GM19397 (cell line): ENCODE data around the gene HIPK2.

ENCODE experiments used
- ATAC-seq: cut with Tn5 transposase; IDR thresholded peaks from one replicate; pipeline ENCODE4 v1.9.1; 2021; ENCODE audit warnings: mild to moderate bottlenecking, moderate library complexity; ENCODE audit not compliant: unreplicated experiment

The HIPK2 gene

DNA sequence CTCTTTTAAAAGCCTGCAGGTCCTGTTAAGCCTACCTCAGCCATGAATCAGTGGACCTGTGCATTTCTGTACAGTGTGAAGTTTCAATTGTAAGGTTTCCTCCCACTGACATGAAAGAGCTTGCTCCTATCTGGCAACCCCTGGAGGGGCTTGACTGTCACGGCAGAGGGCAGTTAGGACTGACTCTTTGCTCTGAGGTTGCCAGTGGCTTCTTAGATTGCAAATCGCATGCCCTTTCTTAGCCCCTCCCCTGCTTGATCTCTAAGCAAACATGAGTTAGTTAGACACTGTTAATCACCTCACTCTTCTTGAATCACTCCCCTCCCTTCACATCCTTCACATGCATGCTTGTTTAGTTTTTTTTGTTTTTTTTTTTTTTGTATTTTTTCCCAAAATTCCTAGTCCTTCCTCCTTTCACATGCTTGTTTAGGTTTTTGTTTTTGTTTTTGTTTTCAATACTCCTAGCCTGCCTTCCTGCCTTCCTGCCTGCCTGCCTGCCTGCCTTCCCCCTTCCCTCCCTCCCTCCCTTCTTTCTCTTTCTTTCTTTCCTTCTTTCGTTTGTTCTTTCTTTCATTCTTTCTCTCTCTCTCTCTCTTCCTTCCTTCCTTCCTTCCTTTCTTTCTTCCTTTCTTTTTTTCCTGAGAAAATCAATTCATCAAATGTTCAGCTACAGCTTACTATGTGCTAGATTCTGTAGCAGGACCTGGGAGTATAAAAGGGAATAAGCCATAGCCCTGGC, 6.0 kb upstream of the HIPK2 start:
- no peak for ATAC-seq

DNA sequence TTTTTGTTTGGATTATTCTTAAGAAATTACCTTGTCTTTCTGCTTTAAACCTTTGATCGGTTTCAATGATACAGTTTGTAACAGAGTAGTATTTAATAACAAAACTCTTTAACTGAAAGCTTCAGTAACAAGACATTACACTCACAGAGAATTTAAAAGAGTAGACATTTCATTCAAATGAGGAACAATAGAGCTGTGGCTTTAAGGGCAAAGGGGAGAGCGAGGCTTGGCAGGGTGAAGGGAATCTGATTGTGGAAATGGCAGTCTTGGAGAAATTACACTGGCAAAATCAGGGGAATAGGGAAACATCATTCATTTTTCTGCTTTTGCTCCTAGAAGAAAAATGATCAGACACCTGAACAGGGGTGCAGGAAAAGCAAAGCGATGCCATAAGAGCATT, 5.1 kb upstream of the HIPK2 start:
- no peak for ATAC-seq

DNA sequence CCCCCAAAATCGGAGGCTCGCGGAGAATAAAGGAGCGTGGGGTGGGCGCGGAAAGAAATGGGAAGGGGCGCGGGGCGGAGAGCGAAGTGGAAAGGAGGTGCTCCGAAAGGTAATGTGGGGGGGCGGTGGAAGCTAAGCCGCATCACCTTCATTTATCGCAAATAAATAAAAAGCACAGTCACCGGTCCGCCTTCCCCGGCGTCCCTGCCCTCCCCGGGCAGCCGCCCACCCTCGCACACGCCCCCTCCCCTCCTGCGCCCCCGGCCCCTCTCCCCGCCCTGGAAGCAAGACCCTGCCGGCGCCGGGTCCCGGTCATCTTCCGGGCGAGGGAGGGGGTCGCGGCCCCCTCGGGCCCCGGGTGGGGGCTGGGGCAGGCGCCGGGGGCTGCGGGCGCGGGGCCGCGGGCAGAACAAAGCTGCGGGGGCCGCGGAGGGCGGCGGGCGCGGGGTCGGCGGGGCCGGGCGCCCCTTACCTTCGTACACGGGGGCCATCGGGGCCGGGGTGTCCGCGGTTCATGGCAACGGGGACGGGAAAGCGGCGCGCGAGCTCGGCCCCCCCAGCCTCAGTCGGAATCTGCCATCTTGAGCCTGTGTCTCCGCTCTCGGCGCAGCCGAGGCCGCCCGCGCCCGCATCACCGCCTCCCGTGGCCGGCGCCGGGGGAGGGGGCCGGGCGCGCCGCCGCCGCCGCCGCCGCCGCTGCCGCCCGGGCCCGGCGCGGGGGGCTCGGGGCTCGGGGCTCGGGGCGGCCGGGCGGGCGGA, 486 bp downstream of the HIPK2 start:
- peak; percentile 23 for ATAC-seq

DNA sequence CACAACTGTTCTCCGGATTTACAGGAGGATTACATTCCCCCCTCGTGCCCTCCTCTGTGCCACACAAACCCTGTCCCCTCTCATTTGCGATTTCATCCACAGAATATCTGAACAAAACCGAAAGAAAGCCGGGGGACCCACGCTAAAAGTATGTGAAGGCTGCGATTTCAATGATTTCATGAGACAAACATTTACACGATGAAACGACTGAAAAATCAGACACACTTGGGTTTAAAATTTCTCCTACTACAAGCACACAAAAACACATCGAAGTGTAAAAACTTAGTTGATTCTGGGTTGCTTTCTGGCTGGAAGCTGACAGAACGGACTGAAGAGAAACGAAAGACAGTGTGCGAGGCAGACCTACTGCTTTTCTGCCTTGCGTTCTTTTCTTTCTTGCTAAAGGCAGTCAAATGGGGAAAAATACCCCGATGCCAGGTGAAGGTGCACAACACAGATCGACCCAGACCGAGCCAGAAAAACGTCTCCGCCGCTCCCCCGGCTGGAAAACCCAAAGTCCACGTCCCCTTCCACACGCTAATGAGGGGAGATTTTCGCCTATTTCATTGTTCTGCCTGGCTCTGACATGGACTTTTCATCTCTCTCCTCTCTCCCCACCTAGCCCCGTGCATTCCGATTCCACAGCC, 1.2 kb downstream of the HIPK2 start:
- ATAC-seq = no peak

DNA sequence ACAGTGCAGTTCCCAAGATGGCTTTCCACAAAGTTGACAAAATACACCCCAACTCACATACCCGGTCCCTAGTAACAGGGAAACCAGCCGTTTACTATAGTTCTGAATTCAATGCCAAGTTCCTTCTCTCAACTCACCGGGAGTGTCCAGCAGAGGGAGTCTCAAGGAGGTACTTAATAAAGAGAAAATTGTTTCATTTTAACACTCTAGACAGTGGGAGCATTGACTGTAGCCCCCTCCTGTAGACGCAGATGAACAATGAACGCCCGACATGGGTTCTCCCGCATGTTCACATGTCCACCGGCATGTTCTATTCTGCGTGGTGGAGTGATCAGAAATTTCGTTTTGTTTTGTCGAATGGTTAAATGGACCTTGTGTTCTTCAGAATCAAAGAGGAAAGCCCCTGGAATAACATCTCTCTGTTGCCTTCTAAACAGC, 1.9 kb downstream of the HIPK2 start:
- no peak for ATAC-seq

DNA sequence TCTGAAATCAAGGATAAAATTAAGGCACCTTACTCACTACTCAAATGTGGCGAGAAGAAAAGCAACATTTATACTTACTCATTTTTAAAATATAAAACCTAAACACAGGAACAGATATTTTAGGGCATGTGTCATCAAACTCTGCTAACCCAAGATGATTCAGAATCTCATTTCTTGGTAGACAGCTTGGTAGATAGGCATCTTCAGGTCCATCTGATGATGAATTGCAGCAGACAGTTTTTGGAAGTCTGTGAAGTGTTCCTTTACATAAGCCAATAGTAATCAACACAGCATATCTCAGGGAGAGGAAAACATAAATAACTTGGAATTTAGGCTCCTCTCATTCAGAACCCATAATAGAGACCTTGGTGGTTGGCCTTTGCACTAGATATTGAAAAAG, 3.4 kb downstream of the HIPK2 start:
- no peak for ATAC-seq

DNA sequence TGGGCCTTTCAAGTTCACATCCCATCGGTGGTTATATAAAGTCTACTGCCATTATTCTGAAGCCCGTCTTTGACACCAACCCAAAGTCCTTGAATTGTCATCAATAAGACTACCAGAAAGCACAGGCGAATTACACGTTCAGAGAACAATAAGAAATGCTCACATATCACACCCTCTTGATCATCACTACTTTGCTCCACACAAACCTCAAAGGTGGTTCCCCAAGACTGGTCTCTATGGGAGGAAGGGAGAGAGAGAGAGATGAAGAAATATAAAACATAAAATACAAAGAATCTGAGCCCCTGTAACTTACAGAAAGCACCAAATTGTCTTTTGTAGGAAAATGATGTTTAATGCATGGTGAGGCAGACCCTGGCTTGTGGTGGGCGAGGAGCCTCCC, 4.4 kb downstream of the HIPK2 start:
- ATAC-seq = no peak

DNA sequence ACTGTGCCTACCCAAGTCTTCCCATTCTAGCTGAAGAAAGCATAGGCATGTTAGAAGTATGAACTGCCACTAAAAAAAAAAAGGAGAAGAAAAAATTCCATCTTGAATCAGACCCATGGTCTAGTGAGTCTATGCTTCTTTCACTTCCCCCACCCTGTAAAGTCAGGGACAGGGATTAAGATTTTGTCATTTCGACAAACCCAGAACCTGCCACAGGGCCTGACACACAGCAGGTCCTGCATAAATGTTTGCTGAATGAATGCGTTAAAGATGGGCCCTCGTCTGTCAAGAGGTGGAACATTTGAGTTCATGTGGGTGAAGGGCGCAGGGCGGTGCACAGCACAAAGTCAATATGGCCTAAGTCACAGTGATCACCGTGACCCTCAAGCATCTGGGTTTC, 4.9 kb downstream of the HIPK2 start:
- no peak for ATAC-seq

DNA sequence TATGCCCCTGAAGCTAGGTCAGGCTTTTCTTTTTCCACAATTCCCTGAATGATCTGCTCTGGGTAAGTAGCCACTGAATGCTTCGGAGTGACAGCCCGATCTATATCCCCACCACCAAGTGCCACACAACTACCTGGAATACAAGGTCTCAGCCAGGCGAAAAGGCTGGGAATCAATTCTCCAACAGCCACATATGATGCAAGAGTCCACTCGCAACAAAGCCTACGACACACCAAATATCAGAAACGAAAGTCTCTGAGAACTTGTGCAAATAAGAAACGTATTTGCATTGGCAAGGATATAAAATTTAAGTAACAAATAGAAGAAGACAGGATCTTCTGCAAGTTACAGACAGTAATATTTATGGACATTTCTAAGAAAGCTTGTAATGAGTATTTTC, 5.7 kb downstream of the HIPK2 start:
- ATAC-seq = no peak

DNA sequence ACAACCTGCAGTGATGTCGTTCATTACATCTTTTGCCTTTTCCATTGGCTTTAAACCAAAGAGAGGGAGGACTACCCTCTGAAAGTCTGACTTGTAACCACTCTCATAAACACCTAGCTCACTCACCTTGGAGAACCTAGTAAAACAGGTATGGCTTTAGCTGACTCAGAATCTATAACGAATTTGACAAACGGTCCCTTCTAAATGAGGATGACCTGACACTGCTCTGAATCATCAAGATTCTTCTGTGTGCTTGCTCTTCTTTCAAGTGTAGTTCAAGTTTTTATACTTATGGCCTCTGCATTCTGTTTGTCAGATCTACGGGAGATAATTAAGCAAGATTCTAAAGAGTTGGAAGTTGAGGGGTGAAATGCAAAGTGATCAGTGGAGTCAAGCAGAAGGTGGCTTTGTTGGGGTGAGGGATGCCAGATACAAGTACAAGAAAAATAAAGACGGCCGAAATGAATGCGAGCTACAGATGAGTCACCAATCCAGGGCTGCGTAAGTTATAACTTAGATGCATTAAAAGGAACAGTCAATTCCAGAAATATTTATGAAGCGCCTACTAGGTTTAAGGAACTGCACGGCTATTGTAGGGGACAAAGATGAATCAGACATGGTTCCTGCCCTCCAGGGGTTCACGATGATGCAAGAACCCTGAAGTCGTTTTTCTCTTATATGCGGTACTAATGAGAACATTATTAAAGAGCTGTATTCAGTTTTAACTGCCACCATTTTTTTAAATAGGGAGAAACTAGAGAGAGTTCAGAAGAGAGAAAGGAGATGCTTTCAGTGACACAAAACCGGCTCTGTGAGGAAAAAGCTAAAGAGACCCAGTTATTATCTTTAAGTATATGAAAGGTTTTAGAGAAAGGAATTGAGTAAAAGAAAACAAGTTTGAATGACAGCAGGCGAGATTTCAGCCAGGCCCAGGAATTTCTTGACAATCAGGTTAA, 6.5 kb downstream of the HIPK2 start:
- no peak for ATAC-seq

DNA sequence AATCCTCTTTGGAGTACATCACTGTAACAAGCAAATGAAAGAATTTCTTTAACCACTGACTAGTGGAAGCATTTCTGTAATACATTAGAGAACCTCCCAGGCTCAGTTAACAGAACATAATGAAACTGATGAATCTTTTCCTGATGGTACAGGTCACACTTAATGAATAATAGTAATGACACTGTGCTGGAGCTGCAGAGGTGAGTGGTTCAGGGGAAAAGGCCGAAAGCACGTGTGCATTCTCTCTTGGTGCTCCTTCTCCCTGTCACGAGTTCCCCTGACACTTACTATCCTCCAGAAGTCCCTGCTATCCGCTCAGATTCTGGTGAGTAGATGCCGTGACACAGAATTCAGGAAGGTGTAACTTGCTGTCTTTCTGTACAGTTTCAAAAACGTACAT, 8.0 kb downstream of the HIPK2 start:
- no peak for ATAC-seq

DNA sequence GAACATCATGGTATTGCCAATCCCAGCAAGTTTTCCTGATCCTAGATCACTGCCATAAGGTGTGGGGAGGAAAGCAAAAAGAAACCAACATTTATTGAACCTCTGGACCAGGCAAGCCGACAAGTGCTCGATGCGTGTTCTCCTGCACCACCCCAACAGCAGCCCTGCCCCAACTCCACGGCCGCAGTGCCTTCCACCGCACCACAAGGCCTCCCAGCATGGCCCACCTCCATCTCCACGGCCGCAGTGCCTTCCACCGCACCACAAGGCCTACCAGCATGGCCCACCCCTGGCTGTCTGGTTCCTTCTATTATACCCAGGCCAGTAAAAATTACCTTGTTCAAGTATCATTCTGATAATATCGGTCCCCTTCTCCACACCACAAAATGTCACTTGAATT, 8.7 kb downstream of the HIPK2 start:
- no peak for ATAC-seq

DNA sequence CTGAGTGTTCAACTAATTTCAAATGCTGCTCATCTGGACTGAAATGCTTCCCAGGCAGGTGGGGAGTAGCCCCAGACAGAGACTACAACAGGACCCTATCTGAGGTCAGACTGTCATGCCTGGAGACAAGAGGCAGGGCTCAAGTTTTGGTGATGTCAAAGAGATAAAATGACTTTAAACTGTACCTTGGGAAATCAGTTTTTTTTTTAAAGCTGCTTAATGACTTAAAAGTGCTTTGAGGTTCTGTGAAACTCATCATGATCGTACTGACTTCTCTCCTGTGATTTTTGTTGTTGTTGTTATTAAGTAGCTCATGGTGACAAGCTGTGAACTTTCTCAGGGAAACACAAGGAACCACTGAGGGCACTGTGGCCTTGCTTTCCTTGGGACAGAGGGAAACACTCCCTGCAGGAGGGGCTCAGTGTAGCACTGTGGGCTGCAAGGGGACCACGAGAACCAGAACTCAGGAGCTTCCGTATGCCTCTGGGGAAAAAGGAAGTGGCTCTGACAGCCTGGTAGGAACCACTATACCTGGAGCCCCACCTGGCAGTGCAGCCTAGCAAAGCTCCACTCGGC, 9.5 kb downstream of the HIPK2 start:
- no peak for ATAC-seq

DNA sequence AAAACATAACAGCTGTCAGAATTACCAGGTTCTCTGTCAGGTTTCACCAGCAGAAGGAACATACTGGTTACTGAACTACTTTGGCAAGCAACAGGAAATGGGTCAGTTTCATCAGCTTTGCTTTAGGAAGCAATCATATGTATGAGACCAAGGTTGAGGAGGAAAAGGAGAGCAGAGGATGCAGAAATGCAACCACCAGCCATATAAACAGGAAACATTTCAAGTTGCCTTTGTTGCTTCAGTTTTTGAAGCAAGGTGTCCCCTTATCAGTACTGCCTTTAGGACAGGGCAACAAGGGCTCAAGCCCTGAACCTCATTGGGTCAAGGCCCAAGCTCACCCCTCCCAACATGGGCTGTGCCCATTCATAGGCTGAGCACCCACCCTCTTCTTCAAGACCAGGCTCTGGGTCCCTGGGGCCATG, 10.2 kb downstream of the HIPK2 start:
- ATAC-seq = peak; percentile 78

DNA sequence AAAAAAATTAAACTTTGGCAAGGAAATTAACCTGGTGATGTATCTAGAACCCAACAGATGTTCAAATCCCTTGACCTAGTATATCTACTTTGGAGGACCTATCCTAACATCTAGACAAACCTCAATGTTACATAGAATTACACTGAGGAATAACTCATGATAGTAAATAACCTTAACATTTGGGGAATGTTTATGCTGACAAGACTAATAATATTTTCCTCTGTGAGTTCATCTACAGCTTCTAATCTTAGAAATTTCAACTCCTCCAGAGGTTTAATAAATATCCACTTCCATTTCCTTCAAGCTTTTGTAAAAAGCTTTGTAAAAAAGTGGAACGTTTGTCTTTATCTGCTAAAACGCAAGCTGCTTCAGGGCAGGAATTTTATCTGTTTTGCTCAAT, 12.7 kb downstream of the HIPK2 start:
- no peak for ATAC-seq

DNA sequence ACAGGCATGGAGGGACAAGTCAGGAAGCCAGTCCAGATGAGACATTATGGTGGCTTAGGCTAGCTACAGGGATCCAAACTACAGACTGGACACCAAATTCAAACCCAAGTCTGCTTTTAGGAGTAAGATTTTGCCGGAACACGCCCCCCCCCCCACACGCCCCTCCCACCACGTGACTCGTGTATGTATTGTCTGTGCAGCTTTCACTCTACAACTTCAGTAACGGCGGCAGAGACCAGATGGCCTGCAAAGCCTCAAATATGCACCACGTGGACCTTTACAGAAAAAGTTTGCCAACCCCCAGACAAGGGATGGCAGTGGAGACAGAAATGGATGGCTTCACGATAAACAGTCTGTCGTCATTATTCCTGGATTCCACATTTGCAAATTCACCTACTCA, 14.5 kb downstream of the HIPK2 start:
- no peak for ATAC-seq

DNA sequence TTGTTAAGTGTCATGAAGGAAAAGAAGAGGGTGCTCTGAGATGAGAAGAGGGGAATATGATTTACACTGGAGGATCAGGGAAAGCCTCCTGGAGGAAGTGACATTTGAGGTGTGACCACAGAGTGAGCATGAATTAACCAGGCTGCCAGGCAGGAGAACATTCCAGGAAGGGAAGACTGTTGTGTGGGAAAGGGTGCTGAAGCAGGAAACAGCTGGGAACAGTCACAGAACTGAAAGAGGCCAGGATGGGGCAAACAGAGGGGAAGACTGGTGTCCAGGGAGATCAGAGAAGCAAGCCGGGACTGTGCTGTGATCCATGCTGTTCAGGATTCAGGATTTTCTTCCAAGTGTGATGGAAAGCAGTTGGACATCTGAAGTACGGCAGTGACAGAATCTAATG, 14.9 kb downstream of the HIPK2 start:
- no peak for ATAC-seq

DNA sequence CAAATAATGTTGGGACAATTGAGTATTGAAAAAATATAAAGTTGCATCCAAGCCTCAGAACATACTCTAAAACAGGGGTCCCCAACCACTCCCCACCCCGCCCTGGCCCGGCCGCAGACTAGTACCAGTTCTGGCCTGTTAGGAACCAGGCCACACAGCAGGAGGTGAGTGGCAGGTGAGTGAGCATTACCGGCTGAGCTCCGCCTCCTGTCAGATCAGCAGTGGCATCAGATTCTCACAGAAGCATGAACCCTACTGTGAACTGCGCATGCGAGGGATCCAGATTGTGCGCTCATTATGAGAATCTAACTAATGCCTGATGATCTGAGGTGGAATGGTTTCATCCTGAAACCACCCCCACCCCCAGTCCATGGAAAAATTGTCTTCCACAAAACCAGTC, 19.4 kb downstream of the HIPK2 start:
- no peak for ATAC-seq

DNA sequence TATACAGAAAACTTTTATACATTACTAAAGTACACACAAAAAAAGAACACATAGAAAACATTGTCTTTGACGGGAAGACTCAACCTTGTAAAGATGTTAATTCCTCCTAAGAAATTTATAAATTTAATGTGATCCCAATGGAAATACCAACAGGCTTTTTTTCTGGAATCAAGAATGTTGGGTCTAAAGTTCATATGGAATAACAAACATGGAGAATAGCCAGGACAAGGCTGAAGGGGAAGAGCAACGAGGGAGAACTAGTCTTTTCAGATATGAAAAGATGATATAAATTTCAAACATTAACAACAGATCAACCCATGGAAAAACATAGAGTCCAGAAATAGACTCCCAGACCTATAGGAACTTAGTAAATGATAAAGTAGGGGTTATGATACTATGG, 19.8 kb downstream of the HIPK2 start:
- no peak for ATAC-seq

DNA sequence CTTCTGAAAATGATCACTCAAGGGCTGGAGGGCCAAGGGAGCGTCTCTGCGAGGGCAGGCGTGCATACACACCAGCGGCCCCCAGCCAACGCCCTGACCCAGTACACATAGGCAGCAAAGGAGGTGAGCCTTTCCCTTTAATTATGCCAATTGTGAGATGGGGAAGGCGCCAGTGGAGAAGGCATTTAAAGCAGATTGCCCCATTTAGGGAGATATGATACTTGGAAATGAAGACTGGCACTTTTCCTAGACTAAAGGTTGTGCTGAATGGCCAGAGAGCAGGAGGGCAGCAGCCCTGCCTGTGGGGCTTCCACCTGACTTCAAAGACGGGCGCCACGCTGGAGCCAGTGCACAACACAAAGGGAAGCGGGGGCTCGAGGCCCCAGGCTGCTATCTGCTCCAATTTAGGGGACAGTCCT, 24.1 kb downstream of the HIPK2 start:
- no peak for ATAC-seq
